ENCODE results near the gene RAMAC. TPM values are rescaled to one million over a fixed set of nuclear protein-coding genes. Genes with fewer than 3 reads are reported as not detected.

The RAMAC gene
- total and polyA plus RNA-seq, 9 donors = 27.0 to 32.7 (median 30.2) TPM

DNA sequence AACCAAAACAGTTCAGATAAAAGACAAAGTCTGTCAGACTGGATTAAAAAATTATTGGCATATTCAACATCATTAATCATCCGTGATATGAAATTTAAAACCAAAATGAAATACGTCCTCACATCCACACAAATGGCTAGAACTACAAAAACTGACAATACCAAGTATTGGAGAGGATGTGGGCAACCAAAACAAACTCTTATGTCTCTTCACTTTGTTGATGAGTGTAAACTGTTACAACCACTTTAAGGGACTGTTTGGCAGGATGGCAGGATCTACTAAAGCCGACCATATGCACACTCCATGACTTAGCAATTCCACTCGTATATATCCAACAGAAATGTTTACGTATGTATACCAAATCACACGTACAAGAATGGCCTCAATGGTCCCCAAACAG, 50.2 kb downstream of the RAMAC start:
- peaks cover 28% of the 10 kb centered on the region for H3K36me3 ChIP-seq (ENCODE audit: control insufficient read depth, insufficient read depth, low read length)
- H3K27ac ChIP-seq (ENCODE audit: low read length) = no peak overlapping the region
- no CpG with 5 or more reads among the region's 6 CpGs for WGBS (ENCODE audit: insufficient coverage)
- no peaks in the 10 kb centered on the region for H3K4me1 ChIP-seq (ENCODE audit: control insufficient read depth, insufficient read depth, low read length)
- no peak overlapping the region for H3K4me3 ChIP-seq (ENCODE audit: low read length)
- no peaks in the 10 kb centered on the region for H3K27me3 ChIP-seq (ENCODE audit: control insufficient read depth, insufficient read depth, low read length)
- peaks cover 3% of the 10 kb centered on the region for H3K9me3 ChIP-seq (replicated peaks; ENCODE audit: control insufficient read depth, low read depth, low read length)
- DNase-seq = no peak

DNA sequence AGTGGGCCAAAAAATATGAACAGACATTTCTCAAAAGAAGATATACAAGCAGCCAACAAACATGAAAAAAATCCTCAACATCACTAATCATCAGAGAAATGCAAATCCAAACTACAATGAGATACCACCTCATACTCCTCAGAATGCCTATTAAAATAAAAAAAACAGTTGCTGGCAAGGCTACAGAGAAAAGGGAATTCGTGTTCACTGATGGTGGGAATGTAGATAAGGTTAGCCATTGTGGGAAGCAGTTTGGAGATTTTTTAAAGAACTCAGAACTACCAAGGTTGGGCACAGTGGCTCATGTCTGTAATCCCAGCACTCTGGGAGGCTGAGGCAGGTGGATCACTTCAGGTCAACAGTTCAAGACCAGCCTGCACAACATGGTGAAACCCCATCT, 53.2 kb downstream of the RAMAC start:
- no peaks in the 10 kb centered on the region for H3K4me1 ChIP-seq (ENCODE audit: control insufficient read depth, insufficient read depth, low read length)
- peaks cover 3% of the 10 kb centered on the region for H3K9me3 ChIP-seq (replicated peaks; ENCODE audit: control insufficient read depth, low read depth, low read length)
- no CpG with 5 or more reads among the region's 1 CpG for WGBS (ENCODE audit: insufficient coverage)
- no peak overlapping the region for H3K27ac ChIP-seq (ENCODE audit: low read length)
- H3K4me3 ChIP-seq (ENCODE audit: low read length) = no peak overlapping the region
- H3K36me3 ChIP-seq (ENCODE audit: control insufficient read depth, insufficient read depth, low read length) = peaks cover 30% of the 10 kb centered on the region
- no peaks in the 10 kb centered on the region for H3K27me3 ChIP-seq (ENCODE audit: control insufficient read depth, insufficient read depth, low read length)
- no peak for DNase-seq

Other genes with a start within 250 kb of the RAMAC start
- 44.4 TPM for gene FSD2, start 180.1 kb upstream of the RAMAC start, total RNA-seq
- 10 to 100 TPM; 22.1 to 50.1 (median 37.8) TPM for gene FSD2, start 180.1 kb upstream of the RAMAC start, polyA plus RNA-seq (ENCODE audit: insufficient read depth in 1 of 8, insufficient read length in 8 of 8, low replicate concordance in 1 of 8)
- gene WHAMM, start 176.6 kb upstream of the RAMAC start, total RNA-seq = 4.3 TPM
- gene WHAMM, start 176.6 kb upstream of the RAMAC start, polyA plus RNA-seq (ENCODE audit: insufficient read depth in 1 of 8, insufficient read length in 8 of 8, low replicate concordance in 1 of 8) = 1 to 10 TPM; 6.8 to 9.3 (median 8.7) TPM
- gene HOMER2, start 33.5 kb upstream of the RAMAC start, total RNA-seq = 27.0 TPM
- gene HOMER2, start 33.5 kb upstream of the RAMAC start, polyA plus RNA-seq (ENCODE audit: insufficient read depth in 1 of 8, insufficient read length in 8 of 8, low replicate concordance in 1 of 8) = 10 to 100 TPM; 20.1 to 28.8 (median 24.6) TPM
- 17.5 TPM for gene C15orf40, start 25.4 kb downstream of the RAMAC start, total RNA-seq
- 10 to 100 TPM; 12.2 to 21.6 (median 14.0) TPM for gene C15orf40, start 25.4 kb downstream of the RAMAC start, polyA plus RNA-seq (ENCODE audit: insufficient read depth in 1 of 8, insufficient read length in 8 of 8, low replicate concordance in 1 of 8)
- 107 TPM for gene BTBD1, start 81.0 kb downstream of the RAMAC start, total RNA-seq
- 100 to 1,000 TPM in 5 of 8 donors, 10 to 100 TPM in 3; 89.8 to 129 (median 109) TPM for gene BTBD1, start 81.0 kb downstream of the RAMAC start, polyA plus RNA-seq (ENCODE audit: insufficient read depth in 1 of 8, insufficient read length in 8 of 8, low replicate concordance in 1 of 8)
- gene TM6SF1, start 121.4 kb downstream of the RAMAC start, total RNA-seq = 33.9 TPM
- gene TM6SF1, start 121.4 kb downstream of the RAMAC start, polyA plus RNA-seq (ENCODE audit: insufficient read depth in 1 of 8, insufficient read length in 8 of 8, low replicate concordance in 1 of 8) = 10 to 100 TPM; 43.7 to 69.2 (median 55.4) TPM
- 45.8 TPM for gene HDGFL3, start 221.6 kb downstream of the RAMAC start, total RNA-seq
- 10 to 100 TPM; 41.5 to 66.9 (median 52.6) TPM for gene HDGFL3, start 221.6 kb downstream of the RAMAC start, polyA plus RNA-seq (ENCODE audit: insufficient read depth in 1 of 8, insufficient read length in 8 of 8, low replicate concordance in 1 of 8)

Measured in muscle of leg (tissue), 11 donors.